Glutamatergic neuron (in vitro differentiated cells): Measurements from ENCODE around the gene LYRM4. TPM values are rescaled to one million over a fixed set of nuclear protein-coding genes. Genes with fewer than 3 reads are reported as not detected.

Experiments
- DNase-seq: peaks from one replicate; pipeline ENCODE4 v3.0.0; 2022
- H3K27ac Mint-ChIP-seq: one replicate; pipeline ENCODE4 v1.8.0; 2020; ENCODE audit warnings: mild to moderate bottlenecking, mixed read lengths, inconsistent platforms; ENCODE audit not compliant: unreplicated experiment
- H3K27me3 Mint-ChIP-seq: one replicate; pipeline ENCODE4 v1.8.0; 2020; ENCODE audit warnings: mild to moderate bottlenecking, moderate library complexity, mixed read lengths, inconsistent platforms; ENCODE audit not compliant: unreplicated experiment
- H3K36me3 Mint-ChIP-seq: one replicate; pipeline ENCODE4 v1.8.0; 2020; ENCODE audit warnings: mild to moderate bottlenecking, mixed read lengths, inconsistent platforms; ENCODE audit not compliant: unreplicated experiment
- H3K4me1 Mint-ChIP-seq: one replicate; pipeline ENCODE4 v1.8.0; 2020; ENCODE audit warnings: mild to moderate bottlenecking, low read depth, mixed read lengths, inconsistent platforms; ENCODE audit not compliant: unreplicated experiment
- H3K4me3 Mint-ChIP-seq: one replicate; pipeline ENCODE4 v1.8.0; 2020; ENCODE audit warnings: mild to moderate bottlenecking, mixed read lengths, inconsistent platforms; ENCODE audit not compliant: unreplicated experiment
- H3K9me3 Mint-ChIP-seq: one replicate; pipeline ENCODE4 v1.8.0; 2020; ENCODE audit warnings: mild to moderate bottlenecking, moderate library complexity, mixed read lengths, inconsistent platforms; ENCODE audit not compliant: unreplicated experiment
- CTCF ChIP-seq: fragments of 200-600 bp; sonication (generic); IDR thresholded peaks from one replicate; pipeline ENCODE4 v1.5.0; 2021; ENCODE audit not compliant: partially characterized antibody, unreplicated experiment
- total RNA-seq: library from RNA; stranded (reverse); fragmentation: NEBNext Ultra II Directional; extraction: Animal tissue kit (Norgen Biotek cat#: 25700); gene quantifications from one replicate; pipeline ENCODE4 v1.2.1, GENCODE V29; 2021; ENCODE audit not compliant: unreplicated experiment

The LYRM4 gene
- total RNA-seq, 1 donor from 2014 or later, result 29.5 TPM

GRCh38 chr6:5192135-5192794 lies 68.5 kb downstream of the LYRM4 start:
- Mint-ChIP-seq H3K36me3 (no peaks in the 10 kb centered on the region), H3K27ac (no peak overlapping the region), H3K27me3 (no peaks in the 10 kb centered on the region), H3K4me3 (no peak overlapping the region), H3K4me1 (no peaks in the 10 kb centered on the region), H3K9me3 (no peaks in the 10 kb centered on the region)
- DNase-seq, result no peak
- no peak for TF ChIP-seq CTCF

- no peaks in the 10 kb centered on the region for H3K36me3 Mint-ChIP-seq
These were observed 69.0 kb downstream of the LYRM4 start for GRCh38 chr6:5191722-5192121.

GRCh38 chr6:5191222-5191621 lies 69.5 kb downstream of the LYRM4 start:
- no peak for DNase-seq
- Mint-ChIP-seq H3K27ac (no peak overlapping the region), H3K4me1 (no peaks in the 10 kb centered on the region), H3K4me3 (no peak overlapping the region), H3K9me3 (no peaks in the 10 kb centered on the region), H3K36me3 (no peaks in the 10 kb centered on the region), H3K27me3 (no peaks in the 10 kb centered on the region)
- no peak for TF ChIP-seq CTCF

More at GRCh38 chr6:5191722-5192121, 69.0 kb downstream of the LYRM4 start:
- H3K27me3 Mint-ChIP-seq, result no peaks in the 10 kb centered on the region
- H3K4me1 Mint-ChIP-seq, result no peaks in the 10 kb centered on the region
- H3K4me3 Mint-ChIP-seq, result no peak overlapping the region
- H3K9me3 Mint-ChIP-seq, result no peaks in the 10 kb centered on the region
- TF ChIP-seq CTCF, result no peak
- no peak for DNase-seq
- H3K27ac Mint-ChIP-seq, result no peak overlapping the region

GRCh38 chr6:5190507-5190906 lies 70.2 kb downstream of the LYRM4 start:
- no peak overlapping the region for H3K4me3 Mint-ChIP-seq
- no peak for DNase-seq
- H3K27me3 Mint-ChIP-seq, result peaks cover 1% of the 10 kb centered on the region
- no peaks in the 10 kb centered on the region for H3K36me3 Mint-ChIP-seq
- TF ChIP-seq CTCF, result no peak
- no peak overlapping the region for H3K27ac Mint-ChIP-seq
- H3K9me3 Mint-ChIP-seq, result no peaks in the 10 kb centered on the region
- no peaks in the 10 kb centered on the region for H3K4me1 Mint-ChIP-seq

- no peak overlapping the region for H3K27ac Mint-ChIP-seq
- H3K4me3 Mint-ChIP-seq, result no peak overlapping the region
- no peak for TF ChIP-seq CTCF
- no peak for DNase-seq
- H3K27me3 Mint-ChIP-seq, result peaks cover 3% of the 10 kb centered on the region
- H3K9me3 Mint-ChIP-seq, result no peaks in the 10 kb centered on the region
- H3K36me3 Mint-ChIP-seq, result peaks cover 4% of the 10 kb centered on the region
- H3K4me1 Mint-ChIP-seq, result no peaks in the 10 kb centered on the region
These were observed 72.1 kb downstream of the LYRM4 start for GRCh38 chr6:5188646-5189045.
